Tibial nerve (tissue), 3 donors: ENCODE measurements around the gene MOV10L1.

ENCODE experiments used
- POLR2A ChIP-seq, 2 donors: fragments of 450-650 bp; IDR thresholded peaks; one replicate each; pipeline ENCODE4 v1.6.1; 2017; ENCODE audit warnings: antibody characterized with exemption in 2 of 2, mild to moderate bottlenecking in 2 of 2, moderate library complexity in 2 of 2
- TF ChIP-seq, protein P1 (sequence below), 5 experiments: fragments of 200-600 bp in 3 of 5; fragments of 450-650 bp in 2 of 5; sonication (generic) in 3 of 5; IDR thresholded peaks; one replicate each; pipeline ENCODE4 v1.5.1; 2016 to 2019; ENCODE audit warnings: antibody characterized with exemption in 5 of 5, mild to moderate bottlenecking in 3 of 5, moderate library complexity in 2 of 5

DNA sequence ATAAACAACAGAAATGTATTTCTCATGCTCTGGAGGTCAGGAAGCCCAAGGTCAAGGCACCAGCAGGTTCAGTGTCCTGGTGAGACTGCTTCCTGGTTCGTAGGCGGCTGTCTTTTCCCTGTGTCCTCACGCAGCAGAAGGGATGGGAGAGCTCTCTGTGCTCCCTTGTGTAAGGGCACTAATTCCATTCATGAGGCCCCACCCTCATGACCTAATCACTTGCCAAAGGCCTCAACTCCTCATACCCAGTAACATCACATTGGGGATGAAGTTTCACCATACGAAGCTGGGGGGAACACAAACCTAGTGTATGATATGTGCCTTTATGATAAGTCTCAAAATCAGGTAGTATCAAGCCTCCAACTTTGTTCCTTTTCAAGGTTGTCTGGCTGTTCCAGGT, 42.1 kb downstream of the MOV10L1 start:
- TF ChIP-seq, protein P1, sequence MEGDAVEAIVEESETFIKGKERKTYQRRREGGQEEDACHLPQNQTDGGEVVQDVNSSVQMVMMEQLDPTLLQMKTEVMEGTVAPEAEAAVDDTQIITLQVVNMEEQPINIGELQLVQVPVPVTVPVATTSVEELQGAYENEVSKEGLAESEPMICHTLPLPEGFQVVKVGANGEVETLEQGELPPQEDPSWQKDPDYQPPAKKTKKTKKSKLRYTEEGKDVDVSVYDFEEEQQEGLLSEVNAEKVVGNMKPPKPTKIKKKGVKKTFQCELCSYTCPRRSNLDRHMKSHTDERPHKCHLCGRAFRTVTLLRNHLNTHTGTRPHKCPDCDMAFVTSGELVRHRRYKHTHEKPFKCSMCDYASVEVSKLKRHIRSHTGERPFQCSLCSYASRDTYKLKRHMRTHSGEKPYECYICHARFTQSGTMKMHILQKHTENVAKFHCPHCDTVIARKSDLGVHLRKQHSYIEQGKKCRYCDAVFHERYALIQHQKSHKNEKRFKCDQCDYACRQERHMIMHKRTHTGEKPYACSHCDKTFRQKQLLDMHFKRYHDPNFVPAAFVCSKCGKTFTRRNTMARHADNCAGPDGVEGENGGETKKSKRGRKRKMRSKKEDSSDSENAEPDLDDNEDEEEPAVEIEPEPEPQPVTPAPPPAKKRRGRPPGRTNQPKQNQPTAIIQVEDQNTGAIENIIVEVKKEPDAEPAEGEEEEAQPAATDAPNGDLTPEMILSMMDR (IDR thresholded peaks at IDR 0.05), result no peak
- TF ChIP-seq POLR2A (IDR thresholded peaks at IDR 0.05), result no peak
